ENCODE results near the gene GPD1.

DNA sequence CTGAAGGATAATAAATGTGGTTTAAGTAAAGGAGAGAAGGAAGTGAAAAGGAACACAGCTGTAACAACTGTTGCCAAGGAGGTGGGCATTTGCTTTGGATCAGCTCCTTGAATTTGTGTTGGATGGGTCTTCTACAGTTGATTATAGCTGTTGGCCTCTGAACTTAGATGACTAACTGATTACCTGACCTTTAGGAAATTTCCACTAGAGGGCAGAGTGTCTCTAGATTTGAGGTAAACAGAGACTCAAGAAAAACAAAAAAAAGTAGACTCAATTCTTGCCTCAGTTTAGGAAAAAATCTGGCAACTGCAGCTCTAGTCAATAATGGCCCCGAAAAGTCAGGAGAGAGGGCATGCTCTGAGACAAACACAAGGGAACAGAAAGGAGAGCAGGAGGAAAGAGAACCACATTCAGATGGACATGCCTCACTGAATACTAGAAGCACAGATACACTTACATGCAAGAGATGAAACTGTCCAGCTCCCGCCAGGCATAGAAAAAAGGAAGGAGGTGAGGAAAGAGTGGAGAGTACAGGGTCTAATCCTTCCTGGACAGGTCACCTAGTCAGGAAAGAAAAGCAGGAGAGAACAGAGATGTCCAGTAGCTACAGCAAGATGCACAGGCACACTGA is 28.8 kb downstream of the GPD1 start:
- TF ChIP-seq, protein P1, sequence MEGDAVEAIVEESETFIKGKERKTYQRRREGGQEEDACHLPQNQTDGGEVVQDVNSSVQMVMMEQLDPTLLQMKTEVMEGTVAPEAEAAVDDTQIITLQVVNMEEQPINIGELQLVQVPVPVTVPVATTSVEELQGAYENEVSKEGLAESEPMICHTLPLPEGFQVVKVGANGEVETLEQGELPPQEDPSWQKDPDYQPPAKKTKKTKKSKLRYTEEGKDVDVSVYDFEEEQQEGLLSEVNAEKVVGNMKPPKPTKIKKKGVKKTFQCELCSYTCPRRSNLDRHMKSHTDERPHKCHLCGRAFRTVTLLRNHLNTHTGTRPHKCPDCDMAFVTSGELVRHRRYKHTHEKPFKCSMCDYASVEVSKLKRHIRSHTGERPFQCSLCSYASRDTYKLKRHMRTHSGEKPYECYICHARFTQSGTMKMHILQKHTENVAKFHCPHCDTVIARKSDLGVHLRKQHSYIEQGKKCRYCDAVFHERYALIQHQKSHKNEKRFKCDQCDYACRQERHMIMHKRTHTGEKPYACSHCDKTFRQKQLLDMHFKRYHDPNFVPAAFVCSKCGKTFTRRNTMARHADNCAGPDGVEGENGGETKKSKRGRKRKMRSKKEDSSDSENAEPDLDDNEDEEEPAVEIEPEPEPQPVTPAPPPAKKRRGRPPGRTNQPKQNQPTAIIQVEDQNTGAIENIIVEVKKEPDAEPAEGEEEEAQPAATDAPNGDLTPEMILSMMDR (IDR thresholded peaks at IDR 0.05; ENCODE audit: low read depth, low read length), result peak; percentile 50
- TF ChIP-seq EZH2phosphoT487 (IDR thresholded peaks at IDR 0.05; ENCODE audit: low read depth), result no peak

Data from OCI-LY3 (cell line).